ENCODE results near the gene LRPAP1.

The LRPAP1 gene

GRCh38 chr4:3462321-3462789 is 69.9 kb downstream of the LRPAP1 start:
- H3K9me3 ChIP-seq (ENCODE audit: control insufficient read depth, insufficient read depth, low read depth, low read length), result no peaks in the 10 kb centered on the region
- no peak overlapping the region for H3K4me3 ChIP-seq (ENCODE audit: low read depth, low read length)
- TF ChIP-seq ZBTB11 (tag by site-specific recombination; conservative IDR thresholded peaks at IDR 0.05; ENCODE audit: low read depth), result no peak
- TF ChIP-seq ZNF37A (tag by site-specific recombination; IDR thresholded peaks at IDR 0.05), result no peak
- TF ChIP-seq ZNF114 (tag by site-specific recombination; IDR thresholded peaks at IDR 0.05), result no peak
- TF ChIP-seq ZNF600 (tag by site-specific recombination; IDR thresholded peaks at IDR 0.05), result no peak
- ChIA-PET CTCF (interaction anchor here (0.9 kb wide), 1 partner anchor 41 kb away, joined by 5 read pairs; no protein-coding TSS in a partner anchor), POLR2A (no interaction called here)
- no peaks in the 10 kb centered on the region for H3K36me3 ChIP-seq (ENCODE audit: control insufficient read depth in 2 of 2, insufficient read depth in 1 of 2, low read length in 2 of 2)
- no peaks in the 10 kb centered on the region for H3K4me1 ChIP-seq (ENCODE audit: control insufficient read depth, insufficient read depth, low read length)
- no peak overlapping the region for H3K27ac ChIP-seq (ENCODE audit: extremely low read depth, low read depth, low read length)

- TF ChIP-seq MYNN (tag by site-specific recombination; IDR thresholded peaks at IDR 0.05; ENCODE audit: borderline replicate concordance) (no peak), ZNF223 (tag by site-specific recombination; IDR thresholded peaks at IDR 0.05) (no peak), ZNF549 (tag by site-specific recombination; IDR thresholded peaks at IDR 0.05) (no peak), INSM2 (tag by site-specific recombination; IDR thresholded peaks at IDR 0.05) (no peak), ZNF48 (tag by site-specific recombination; IDR thresholded peaks at IDR 0.05) (no peak), SCRT2 (tag by site-specific recombination; IDR thresholded peaks at IDR 0.05) (no peak), ZNF266 (tag by site-specific recombination; IDR thresholded peaks at IDR 0.05; ENCODE audit: low read depth) (no peak), ZNF133 (tag by site-specific recombination; IDR thresholded peaks at IDR 0.05) (no peak), ZSCAN5A (tag by site-specific recombination; IDR thresholded peaks at IDR 0.05) (no peak), ZNF23 (tag by site-specific recombination; IDR thresholded peaks at IDR 0.05; ENCODE audit: borderline replicate concordance) (no peak), ZBTB1 (tag by site-specific recombination; IDR thresholded peaks at IDR 0.05) (no peak), REST (tag by site-specific recombination; IDR thresholded peaks at IDR 0.05) (no peak)
- TF ChIP-seq, protein P1, sequence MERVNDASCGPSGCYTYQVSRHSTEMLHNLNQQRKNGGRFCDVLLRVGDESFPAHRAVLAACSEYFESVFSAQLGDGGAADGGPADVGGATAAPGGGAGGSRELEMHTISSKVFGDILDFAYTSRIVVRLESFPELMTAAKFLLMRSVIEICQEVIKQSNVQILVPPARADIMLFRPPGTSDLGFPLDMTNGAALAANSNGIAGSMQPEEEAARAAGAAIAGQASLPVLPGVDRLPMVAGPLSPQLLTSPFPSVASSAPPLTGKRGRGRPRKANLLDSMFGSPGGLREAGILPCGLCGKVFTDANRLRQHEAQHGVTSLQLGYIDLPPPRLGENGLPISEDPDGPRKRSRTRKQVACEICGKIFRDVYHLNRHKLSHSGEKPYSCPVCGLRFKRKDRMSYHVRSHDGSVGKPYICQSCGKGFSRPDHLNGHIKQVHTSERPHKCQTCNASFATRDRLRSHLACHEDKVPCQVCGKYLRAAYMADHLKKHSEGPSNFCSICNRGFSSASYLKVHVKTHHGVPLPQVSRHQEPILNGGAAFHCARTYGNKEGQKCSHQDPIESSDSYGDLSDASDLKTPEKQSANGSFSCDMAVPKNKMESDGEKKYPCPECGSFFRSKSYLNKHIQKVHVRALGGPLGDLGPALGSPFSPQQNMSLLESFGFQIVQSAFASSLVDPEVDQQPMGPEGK (tag by site-specific recombination; IDR thresholded peaks at IDR 0.05), result no peak
- no peaks in the 10 kb centered on the region for H3K36me3 ChIP-seq (ENCODE audit: control insufficient read depth in 2 of 2, insufficient read depth in 1 of 2, low read length in 2 of 2)
- H3K9me3 ChIP-seq (ENCODE audit: control insufficient read depth, insufficient read depth, low read depth, low read length), result no peaks in the 10 kb centered on the region
- H3K27ac ChIP-seq (ENCODE audit: extremely low read depth, low read depth, low read length), result no peak overlapping the region
- no peak overlapping the region for H3K4me3 ChIP-seq (ENCODE audit: low read depth, low read length)
- POLR2A ChIA-PET, result interaction anchor here (0.5 kb wide), 1 partner anchor 38 kb away, joined by 3 read pairs; no protein-coding TSS in a partner anchor
- no peaks in the 10 kb centered on the region for H3K4me1 ChIP-seq (ENCODE audit: control insufficient read depth, insufficient read depth, low read length)
- CTCF ChIA-PET, result interaction anchor here (0.9 kb wide), 1 partner anchor 41 kb away, joined by 5 read pairs; no protein-coding TSS in a partner anchor
Measured at GRCh38 chr4:3461515-3462291, 70.5 kb downstream of the LRPAP1 start.

All from HEK293 (cell line).